Esophagus squamous epithelium (tissue), 4 donors: ENCODE data around the gene TRERF1.

Experiments used
- CTCF ChIP-seq, 6 experiments: fragments of 450-650 bp in 4 of 6; fragments of 200-600 bp in 2 of 6; sonication (generic) in 2 of 6; IDR thresholded peaks; one replicate each; pipeline ENCODE4 v1.5.1; 2016 to 2019; ENCODE audit warnings: antibody characterized with exemption in 6 of 6, mild to moderate bottlenecking in 4 of 6, moderate library complexity in 4 of 6
- POLR2A ChIP-seq, 4 donors: fragments of 450-650 bp; IDR thresholded peaks; one replicate each; pipeline ENCODE4 v1.6.1; 2017; ENCODE audit warnings: antibody characterized with exemption in 4 of 4, mild to moderate bottlenecking in 4 of 4, moderate library complexity in 3 of 4

GRCh38 chr6:42378536-42378935 is 73.2 kb downstream of the TRERF1 start:
- TF ChIP-seq CTCF (IDR thresholded peaks at IDR 0.05) (no peak), POLR2A (IDR thresholded peaks at IDR 0.05) (no peak)
